ENCODE results near the gene ZNF391.
"Not testable (repeated sequence)": the region's sequence is repeated elsewhere in the genome, so short reads cannot be mapped to it uniquely, and the experiment has no call there.

ZNF391 gene

DNA sequence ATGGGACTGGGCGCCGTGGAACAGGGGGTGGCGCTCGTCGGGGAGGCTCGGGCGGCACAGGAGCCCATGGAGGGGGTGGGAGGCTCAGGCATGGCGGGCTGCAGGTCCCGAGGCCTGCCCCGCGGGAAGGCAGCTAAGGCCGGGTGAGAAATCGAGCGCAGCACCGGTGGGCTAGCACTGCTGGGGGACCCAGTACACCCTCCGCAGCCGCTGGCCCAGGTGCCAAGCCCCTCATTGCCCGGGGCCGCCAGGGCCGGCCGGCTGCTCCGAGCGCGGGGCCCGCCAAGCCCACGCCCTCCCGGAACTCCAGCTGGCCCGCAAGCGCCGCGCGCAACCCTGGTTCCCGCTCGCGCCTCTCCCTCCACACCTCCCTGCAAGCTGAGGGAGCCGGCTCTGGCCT lies 36.3 kb downstream of the ZNF391 start:
- not testable (repeated sequence) for DNase-seq

DNA sequence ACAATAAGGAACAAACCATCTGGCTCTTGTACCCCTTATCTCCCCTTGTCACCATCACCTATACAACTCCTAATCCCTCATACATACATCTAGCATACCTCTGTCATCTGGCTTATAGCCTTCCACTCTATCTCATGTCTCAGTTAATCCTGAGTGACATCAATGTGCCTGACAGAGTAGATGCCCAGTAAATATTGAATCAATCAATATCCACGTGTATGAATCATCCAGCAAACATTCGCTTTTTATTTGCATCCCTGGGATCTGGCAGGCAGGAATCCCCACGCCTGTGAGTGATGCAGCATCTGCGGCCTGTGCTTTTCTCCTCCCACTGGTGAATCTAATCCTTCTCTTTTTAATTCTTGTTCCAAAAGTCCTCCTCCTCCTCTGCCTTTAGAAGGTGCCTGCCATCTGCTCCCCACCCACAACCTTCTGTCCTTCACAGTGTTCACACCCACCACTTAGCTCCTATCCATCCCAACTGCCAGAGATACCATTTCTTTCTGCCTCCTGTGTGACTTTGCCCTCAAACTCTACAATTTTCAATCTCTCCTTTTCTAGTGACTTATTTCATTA lies 37.6 kb downstream of the ZNF391 start:
- no peak for DNase-seq

- no peak for DNase-seq
Measured at GRCh38 chr6:27428502-27428901, 39.9 kb downstream of the ZNF391 start.

GRCh38 chr6:27428966-27429365 lies 40.4 kb downstream of the ZNF391 start:
- no peak for DNase-seq

DNA sequence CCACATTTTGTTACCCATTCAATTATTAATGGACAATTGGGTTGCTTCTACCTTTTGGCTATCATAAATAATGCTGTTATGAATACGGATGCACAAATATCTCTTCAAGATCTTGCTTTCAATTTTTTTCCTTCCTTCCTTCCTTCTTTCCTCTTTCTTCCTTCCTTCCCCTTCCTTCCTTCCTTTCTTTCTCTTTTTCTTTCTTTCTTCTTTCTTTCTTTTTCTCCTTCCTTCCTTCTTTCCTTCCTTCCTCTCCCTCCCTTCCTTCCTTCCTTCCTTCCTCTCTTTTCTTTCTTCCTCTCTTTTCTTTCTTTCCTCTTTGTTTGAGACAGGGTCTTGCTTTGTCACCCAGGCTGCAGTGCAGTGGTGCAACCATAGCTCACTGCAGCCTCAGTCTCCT lies 45.2 kb downstream of the ZNF391 start:
- DNase-seq: no peak

GRCh38 chr6:27439371-27439770 lies 50.8 kb downstream of the ZNF391 start:
- no peak for DNase-seq

DNA sequence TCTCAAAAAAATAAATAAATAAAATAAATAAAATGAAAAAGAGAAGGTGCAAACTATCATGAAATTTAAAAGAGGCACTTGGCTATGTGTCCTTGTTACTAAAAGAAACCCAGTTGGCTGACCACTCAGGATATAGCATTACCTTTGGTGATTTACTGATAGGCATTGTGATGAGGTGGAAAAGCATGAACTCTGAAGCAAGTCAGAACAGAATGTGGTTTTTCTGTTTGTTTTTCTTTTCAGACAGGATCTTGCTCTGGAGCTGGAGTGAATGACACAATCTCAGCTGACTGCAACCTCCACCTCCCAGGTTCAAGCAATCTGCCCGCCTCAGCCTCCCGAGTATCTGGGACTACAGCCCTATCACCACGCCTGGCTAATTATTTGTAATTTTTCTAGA lies 52.4 kb downstream of the ZNF391 start:
- no peak for DNase-seq

DNA sequence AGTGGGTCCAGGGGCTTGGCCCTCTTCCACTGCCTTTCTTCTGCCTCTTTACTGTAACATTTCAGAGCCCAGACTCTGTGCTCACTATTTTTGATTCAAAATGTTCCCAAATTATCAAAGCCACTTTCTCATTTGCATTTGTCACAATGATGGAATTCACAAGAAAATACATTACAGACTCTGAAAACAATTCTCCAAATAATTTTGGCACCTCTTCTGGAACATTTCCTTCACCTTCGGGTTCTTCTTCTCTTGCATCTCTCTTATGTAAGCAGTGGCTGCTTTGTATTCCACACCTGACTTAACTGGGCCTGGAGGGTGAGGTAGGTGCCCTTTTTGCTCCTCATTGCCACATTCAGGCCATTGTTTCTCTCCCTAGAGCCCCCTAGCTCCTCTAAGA lies 54.4 kb downstream of the ZNF391 start:
- DNase-seq: no peak

DNA sequence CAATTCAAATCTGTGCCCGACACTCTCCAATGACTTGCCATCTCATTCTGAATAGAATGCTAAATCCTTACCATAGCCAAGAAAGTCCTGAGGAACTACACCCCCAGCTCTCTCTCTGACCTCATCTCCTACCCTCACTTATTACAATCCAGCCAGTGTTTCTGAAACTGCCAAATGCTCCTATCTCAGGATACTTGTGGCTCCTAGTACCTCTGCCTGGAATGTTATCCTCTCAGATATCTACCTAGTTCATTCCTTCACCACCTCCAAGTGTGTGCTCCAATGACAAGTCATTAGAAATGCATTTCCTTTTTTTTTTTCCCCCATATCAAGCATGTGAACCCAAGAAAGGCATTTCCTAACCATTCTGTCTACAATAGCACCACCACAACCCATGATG lies 59.9 kb downstream of the ZNF391 start:
- no peak for DNase-seq

GRCh38 chr6:27451660-27452390 lies 63.3 kb downstream of the ZNF391 start:
- DNase-seq: no peak

DNA sequence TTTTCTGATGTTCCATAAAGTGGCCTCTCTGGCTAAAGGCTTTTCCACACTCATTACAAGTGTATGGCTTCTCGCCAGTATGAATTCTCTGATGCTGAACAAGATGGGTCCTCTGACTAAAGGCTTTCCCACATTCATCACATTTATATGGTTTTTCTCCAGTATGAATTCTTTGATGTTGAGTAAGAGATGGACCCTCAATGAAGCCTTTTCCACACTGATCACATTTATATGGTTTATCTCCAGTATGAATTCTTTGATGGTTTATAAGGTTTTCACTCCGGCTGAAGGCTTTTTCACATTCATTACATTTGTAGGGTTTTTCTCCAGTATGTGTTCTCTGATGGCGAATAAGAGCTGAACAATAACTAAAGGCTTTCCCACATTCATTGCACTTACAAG lies 63.9 kb downstream of the ZNF391 start:
- DNase-seq: no peak

Data from activated CD8-positive, alpha-beta memory T cell treated with anti-CD3 and anti-CD28 coated beads, Interleukin-2, amount 50 U/mL, for 48 hours (primary cell).